ENCODE data around the gene NCOA5.

The NCOA5 gene

DNA sequence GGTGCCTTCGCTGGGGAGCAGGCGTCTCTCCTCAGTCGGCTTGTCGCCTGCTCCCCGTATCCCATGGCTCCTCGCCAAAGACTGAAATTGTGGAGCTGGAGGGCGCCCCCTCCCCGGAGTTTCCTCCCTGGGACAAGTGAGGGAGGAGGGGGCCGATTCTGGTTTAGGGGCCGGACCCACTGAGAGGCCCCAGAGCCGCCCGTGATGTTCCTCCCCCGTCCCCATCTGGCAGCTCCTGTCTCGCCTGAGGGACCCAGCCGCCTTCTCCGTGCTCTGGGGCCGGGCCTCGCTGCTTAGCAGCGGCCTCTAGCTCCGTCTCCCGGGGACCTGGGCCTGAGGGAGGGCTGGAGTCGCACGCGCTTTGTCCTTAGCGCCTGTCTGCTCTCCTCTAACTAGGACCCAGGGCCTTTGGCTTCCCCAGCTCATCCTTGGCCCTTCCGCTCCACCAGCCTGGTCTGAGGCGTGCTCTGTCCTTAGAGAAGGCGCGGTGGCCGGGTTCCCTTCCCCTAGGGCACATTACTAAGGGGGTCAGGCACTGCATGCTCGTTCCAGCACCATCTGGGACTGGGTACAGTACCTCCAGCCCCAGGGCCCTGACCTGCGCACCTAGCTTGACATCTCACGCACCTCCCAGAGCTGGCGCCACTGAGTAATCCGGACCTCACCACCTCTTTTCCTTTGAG, 31.0 kb downstream of the NCOA5 start:
- DNase-seq = no peak

- DNase-seq = no peak
These were observed 31.7 kb downstream of the NCOA5 start for GRCh38 chr20:46057856-46058598.

- no peak for DNase-seq
These were observed 32.5 kb downstream of the NCOA5 start for GRCh38 chr20:46056970-46057855.

DNA sequence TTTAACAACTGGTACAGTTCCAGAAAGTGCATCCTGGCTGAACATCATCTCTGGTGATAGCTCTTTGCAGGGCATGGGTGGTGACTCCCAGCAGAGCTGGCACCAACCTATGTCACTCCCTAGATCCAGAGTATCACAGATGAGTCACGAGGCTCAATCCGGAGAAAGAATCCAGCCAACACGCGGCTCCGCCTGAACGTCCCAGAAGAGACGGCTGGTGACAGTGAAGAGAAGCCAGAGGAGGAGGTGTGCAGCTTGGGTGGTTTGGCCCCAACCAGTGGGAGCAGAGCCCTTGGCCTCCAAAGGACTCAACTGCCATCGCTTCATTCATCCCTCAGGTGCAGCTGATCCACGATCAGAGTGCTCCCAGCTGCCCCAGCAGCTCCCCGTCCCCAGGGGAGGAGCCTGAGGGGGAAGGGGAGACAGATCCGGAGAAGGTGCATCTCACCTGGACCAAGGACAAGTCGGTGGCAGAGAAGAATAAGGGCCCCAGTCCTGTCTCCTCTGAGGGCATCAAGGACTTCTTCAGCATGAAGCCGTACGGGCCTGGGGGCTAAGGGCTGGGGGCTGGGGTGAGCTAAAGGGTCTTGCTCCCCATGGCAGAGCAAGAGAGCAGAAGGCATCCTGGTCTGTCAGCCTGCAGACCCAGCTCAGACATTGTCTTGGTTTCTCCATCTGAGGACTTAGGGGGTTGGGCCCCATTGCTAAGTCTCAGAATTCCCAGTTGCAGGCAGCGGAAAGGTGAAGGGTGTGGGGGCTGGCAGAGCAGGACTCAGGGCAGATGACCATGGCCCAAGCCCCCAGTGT, 33.5 kb downstream of the NCOA5 start:
- no peak for DNase-seq

GRCh38 chr20:46055269-46055668, 34.5 kb downstream of the NCOA5 start:
- DNase-seq = no peak

DNA sequence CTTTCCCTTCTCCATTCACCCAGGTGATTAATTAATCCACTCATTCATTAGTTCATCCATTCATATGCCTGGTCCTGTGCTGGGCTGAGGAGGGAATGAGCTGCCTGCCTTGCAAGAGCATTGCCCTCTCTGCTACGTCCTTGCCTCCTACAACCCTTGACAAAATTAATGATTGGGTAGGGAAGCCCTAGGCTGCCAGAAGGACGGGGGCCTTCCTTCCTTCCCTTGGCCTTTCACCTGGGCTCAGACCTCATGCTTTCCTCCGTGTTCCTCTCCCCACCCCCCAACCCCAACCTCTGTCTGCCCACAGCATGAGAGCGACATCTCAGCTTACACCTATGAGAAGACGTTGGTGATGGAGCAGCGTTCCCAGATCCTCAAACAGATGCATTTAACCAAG, 35.2 kb downstream of the NCOA5 start:
- DNase-seq = no peak

- DNase-seq = no peak
These were observed 36.3 kb downstream of the NCOA5 start for GRCh38 chr20:46053416-46053815.

GRCh38 chr20:46051556-46052308, 38.0 kb downstream of the NCOA5 start:
- no peak for DNase-seq

- no peak for DNase-seq
These were observed 38.9 kb downstream of the NCOA5 start for GRCh38 chr20:46050885-46051284.

GRCh38 chr20:46050444-46050843, 39.3 kb downstream of the NCOA5 start:
- no peak for DNase-seq

- DNase-seq = no peak
These were observed 39.9 kb downstream of the NCOA5 start for GRCh38 chr20:46049815-46050214.

DNA sequence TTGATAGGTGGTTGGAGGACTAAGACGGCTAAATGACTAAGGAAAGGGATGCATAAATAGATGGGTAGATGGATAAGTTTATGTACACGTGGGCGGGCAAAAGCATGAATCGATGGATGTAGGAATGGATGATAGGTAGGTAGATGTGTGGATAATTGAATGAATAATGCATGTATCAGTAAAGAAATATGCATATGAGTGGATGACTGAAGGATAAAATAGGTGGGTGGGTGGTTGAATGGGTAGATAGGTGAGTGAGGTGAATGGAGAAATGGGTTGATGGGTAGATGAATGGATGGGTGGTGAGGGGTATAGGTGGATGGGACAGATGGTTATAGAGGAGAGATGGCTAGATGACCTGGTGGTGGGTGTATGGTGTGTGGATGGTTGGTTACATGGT, 40.6 kb downstream of the NCOA5 start:
- no peak for DNase-seq

GRCh38 chr20:46047821-46048220, 41.9 kb downstream of the NCOA5 start:
- no peak for DNase-seq

DNA sequence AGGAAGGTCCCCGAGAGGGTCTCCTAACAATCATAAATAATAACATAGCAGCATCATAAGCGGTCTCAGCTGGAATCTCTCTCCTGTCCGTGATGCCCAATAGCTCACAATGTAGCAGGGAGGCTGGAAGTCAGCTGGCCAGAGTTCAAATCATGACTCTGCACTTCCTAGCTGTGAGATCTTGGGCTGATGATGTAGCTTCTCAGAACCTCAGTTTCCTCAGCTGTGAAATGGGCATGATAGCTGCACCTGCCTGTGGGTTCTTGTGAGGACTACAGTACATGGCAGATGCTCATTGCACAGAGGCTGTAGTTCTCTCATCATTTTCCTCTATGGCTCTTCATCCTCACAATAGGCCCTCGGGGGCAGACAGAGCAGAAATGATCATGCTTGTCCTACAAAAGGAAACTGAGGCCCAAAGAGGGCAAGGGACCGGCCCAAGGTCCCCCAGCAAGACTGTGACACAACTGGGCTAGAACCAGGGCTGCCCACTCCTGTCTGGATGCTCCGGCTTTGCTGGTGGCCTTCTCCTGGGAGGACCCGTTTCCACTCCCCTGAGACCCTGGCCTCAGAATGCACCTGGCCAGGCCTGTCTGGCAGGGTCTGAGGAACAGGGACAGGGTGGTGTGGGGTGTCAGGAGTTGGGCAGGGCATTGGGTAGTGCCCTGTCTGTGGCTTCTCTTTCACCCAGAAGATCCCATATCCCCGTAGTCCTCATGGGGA, 43.0 kb downstream of the NCOA5 start:
- no peak for DNase-seq

DNA sequence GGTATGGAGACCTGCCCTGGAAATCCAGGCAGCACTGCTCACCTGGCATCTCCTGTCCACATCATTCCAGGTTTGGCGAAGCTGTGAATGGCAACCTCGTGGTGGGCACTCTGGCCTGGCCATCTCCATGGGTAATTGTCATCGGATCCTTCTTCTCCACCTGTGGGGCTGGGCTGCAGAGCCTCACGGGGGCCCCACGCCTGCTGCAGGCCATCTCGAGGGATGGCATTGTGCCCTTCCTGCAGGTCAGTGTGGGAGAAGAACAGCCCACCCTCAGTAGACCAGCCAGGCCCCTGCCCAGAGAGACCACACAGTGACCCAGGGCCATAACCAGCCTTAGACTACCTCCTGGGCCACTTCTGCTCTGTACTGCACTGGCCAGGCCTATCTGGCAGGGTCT, 44.9 kb downstream of the NCOA5 start:
- DNase-seq = no peak

DNA sequence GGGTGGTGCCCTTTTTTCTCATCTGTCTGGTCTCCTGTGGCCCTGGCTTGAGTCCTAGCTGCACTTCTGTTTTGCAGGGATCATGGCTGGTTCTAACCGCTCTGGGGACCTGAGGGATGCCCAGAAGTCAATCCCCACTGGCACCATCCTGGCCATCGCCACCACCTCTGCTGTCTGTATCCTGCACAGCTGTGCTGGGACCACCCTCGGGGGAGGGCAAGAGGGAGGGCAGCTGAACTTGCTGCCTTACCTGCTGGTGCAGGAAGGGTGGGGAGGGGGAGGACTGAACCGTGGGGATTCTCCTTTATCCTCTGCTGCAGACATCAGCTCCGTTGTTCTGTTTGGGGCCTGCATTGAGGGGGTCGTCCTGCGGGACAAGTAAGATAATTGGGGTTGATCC, 46.2 kb downstream of the NCOA5 start:
- DNase-seq = no peak

GRCh38 chr20:46040902-46041535, 48.7 kb downstream of the NCOA5 start:
- DNase-seq = peak in 1 of 2 experiments; percentile 26

- no peak for DNase-seq
These were observed 52.7 kb downstream of the NCOA5 start for GRCh38 chr20:46037036-46037435.

- no peak for DNase-seq
These were observed 53.4 kb downstream of the NCOA5 start for GRCh38 chr20:46036370-46036769.

DNA sequence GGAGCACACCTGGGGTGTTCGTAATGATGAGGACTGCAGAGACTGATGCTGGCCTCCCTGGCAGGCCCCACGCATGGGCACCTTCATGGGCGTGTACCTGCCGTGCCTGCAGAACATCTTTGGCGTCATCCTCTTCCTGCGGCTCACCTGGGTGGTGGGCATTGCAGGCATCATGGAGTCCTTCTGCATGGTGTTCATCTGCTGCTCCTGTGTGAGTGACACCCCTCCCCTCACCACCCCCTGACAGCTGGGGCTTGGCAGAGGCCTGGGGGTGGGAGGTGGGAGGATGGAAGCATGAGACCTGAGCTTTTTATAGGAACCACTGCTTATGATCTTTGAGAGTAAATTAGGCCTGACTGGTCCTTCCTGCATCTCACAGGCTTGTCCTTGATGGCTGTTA, 54.0 kb downstream of the NCOA5 start:
- no peak for DNase-seq

- no peak for DNase-seq
These were observed 54.5 kb downstream of the NCOA5 start for GRCh38 chr20:46035253-46035652.
